Astrocyte (in vitro differentiated cells and primary cell): ENCODE data around the gene OVCH1.

Source experiments
- EZH2 ChIP-seq: IDR thresholded peaks from 2 replicates; pipeline ENCODE4 v1.6.1; 2012; ENCODE audit warnings: mild to moderate bottlenecking, low read length, inconsistent platforms; ENCODE audit not compliant: insufficient read depth
- TF ChIP-seq, protein P1 (sequence below): IDR thresholded peaks from 2 replicates; pipeline ENCODE4 v1.5.1; 2011; ENCODE audit warnings: low read depth, mild to moderate bottlenecking, inconsistent platforms, low read length, moderate library complexity; ENCODE audit not compliant: insufficient read depth

DNA sequence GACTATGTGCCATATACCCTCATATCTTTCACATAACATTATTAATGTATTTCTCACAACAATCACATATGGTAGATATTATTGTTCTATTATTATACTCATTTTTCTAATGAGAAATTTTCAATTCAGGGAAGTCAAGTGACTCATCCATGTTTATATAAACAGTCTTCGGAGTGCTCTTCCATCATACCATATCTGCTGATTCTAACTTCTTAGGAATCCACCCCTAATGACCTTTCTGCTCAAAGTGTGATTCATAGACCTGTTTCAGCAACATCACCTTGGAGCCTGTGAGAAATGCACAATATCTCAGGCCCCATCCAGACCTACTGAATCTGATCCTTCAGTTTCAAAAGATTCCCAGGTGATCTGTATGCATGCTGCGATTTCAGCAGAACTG, 39.8 kb upstream of the OVCH1 start:
- TF ChIP-seq, protein P1, sequence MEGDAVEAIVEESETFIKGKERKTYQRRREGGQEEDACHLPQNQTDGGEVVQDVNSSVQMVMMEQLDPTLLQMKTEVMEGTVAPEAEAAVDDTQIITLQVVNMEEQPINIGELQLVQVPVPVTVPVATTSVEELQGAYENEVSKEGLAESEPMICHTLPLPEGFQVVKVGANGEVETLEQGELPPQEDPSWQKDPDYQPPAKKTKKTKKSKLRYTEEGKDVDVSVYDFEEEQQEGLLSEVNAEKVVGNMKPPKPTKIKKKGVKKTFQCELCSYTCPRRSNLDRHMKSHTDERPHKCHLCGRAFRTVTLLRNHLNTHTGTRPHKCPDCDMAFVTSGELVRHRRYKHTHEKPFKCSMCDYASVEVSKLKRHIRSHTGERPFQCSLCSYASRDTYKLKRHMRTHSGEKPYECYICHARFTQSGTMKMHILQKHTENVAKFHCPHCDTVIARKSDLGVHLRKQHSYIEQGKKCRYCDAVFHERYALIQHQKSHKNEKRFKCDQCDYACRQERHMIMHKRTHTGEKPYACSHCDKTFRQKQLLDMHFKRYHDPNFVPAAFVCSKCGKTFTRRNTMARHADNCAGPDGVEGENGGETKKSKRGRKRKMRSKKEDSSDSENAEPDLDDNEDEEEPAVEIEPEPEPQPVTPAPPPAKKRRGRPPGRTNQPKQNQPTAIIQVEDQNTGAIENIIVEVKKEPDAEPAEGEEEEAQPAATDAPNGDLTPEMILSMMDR = no peak
- no peak for TF ChIP-seq EZH2
